ENCODE measurements around the gene ALDH5A1.

DNA sequence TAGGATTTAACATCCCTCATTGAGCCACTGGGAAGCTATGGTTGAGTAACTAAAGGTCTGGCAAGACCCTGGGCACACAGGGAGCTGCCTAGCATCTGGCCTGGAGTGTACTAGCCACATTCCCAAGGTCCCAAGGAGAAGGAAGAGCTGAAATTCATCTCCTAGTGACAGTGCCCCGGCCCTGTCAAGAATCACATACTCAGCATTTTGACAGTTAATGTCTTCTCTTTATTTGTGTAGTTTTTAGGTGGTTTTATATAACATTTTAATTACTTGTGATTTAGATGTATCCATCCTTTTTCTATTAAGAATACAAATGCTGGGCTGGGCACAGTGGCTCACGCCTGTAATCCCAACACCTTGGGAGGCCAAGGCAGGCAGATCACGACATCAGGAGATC lies 40.4 kb downstream of the ALDH5A1 start:
- TF ChIP-seq, protein P1, sequence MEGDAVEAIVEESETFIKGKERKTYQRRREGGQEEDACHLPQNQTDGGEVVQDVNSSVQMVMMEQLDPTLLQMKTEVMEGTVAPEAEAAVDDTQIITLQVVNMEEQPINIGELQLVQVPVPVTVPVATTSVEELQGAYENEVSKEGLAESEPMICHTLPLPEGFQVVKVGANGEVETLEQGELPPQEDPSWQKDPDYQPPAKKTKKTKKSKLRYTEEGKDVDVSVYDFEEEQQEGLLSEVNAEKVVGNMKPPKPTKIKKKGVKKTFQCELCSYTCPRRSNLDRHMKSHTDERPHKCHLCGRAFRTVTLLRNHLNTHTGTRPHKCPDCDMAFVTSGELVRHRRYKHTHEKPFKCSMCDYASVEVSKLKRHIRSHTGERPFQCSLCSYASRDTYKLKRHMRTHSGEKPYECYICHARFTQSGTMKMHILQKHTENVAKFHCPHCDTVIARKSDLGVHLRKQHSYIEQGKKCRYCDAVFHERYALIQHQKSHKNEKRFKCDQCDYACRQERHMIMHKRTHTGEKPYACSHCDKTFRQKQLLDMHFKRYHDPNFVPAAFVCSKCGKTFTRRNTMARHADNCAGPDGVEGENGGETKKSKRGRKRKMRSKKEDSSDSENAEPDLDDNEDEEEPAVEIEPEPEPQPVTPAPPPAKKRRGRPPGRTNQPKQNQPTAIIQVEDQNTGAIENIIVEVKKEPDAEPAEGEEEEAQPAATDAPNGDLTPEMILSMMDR (IDR thresholded peaks at IDR 0.05): no peak
- TF ChIP-seq POLR2A (IDR thresholded peaks at IDR 0.05): no peak

All from lower leg skin (tissue), 3 donors.